Measurements from ENCODE around the gene AGTRAP. TPM values are rescaled to one million over a fixed set of nuclear protein-coding genes. Genes with fewer than 3 reads are reported as not detected.

Gene AGTRAP
- total RNA-seq, 1 donor from 2014 or later: 24.0 TPM

DNA sequence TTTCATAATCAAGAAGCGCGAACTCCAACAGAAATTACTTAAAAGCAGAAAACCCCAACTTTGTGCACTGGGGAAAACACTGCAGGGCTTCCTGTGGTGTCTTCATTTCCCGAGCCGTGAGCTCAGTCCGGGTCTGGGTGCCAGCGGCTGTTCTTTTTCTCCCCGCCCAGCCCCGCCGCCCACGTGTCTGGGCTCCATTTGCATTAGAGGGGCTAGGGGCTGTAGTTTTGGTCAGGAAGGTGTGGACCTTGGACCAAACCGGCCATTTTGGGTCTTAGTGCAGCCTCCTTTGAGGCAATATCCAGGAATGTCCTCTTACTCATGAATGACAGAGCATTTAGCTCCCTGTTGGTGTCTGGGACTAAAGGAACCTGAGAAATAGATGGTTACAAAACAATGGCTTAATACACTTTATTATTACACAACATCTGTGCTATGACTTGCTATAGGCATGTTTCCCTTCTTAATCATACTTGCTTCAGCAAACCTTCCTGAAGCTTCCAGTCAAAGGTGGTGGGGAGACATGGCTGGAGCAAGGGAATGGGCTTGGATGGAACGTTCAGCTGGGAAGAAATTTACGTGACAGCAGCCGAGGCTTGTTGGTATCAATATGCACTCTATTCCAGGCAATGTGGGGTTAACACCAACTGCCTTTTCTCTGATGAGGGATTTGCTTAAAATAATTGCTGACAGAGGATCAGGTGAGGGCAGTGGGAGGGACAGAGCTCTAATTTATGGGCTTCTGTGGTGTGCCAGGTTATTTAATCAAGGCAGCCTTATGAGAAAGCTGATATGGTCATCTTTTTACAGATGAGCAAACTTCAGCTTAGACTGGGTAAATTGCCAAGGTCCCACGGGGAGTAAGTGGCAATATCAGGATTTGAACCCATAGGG lies 1.1 kb downstream of the AGTRAP start:
- peak; percentile 64 for DNase-seq

DNA sequence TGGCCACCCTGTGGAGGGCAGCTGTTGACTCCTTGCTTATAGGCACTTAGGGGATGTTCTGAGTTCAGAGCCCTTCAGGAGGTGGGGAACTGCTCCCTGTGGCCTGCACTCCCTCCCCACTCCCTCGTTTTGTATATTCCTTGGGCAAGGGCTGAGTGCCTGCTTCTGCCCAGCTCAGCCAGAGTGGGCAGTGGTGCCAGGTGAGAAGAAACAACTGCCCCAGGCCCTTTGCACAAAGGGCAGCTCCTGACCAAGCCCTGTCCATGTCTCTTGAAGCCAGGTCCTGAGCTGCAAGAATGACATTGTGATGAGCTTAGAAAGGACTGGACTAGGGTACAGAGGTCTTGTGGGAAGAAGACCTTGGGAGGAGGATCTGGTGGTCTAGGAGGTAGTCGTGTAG lies 2.2 kb downstream of the AGTRAP start:
- no peak for DNase-seq

DNA sequence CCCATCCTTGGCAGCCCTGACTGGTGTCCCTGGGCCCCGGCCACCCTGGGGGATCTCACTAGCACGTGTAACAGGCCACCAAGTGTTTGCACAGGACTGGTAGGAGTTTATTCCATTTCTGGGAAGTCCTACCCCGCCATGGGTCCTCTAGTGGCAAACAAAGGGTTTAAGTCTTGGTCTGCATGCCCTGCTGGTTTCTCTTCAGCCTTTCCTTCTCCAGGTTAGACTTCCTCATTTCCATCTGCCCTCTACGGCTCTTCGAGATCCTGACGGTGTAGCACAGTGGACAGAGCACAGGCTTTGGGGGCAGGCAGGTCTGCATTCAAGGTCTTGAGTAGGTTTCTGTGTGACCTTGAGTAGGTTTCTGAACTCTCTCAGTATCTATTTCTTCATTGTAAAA lies 2.8 kb downstream of the AGTRAP start:
- DNase-seq: no peak

DNA sequence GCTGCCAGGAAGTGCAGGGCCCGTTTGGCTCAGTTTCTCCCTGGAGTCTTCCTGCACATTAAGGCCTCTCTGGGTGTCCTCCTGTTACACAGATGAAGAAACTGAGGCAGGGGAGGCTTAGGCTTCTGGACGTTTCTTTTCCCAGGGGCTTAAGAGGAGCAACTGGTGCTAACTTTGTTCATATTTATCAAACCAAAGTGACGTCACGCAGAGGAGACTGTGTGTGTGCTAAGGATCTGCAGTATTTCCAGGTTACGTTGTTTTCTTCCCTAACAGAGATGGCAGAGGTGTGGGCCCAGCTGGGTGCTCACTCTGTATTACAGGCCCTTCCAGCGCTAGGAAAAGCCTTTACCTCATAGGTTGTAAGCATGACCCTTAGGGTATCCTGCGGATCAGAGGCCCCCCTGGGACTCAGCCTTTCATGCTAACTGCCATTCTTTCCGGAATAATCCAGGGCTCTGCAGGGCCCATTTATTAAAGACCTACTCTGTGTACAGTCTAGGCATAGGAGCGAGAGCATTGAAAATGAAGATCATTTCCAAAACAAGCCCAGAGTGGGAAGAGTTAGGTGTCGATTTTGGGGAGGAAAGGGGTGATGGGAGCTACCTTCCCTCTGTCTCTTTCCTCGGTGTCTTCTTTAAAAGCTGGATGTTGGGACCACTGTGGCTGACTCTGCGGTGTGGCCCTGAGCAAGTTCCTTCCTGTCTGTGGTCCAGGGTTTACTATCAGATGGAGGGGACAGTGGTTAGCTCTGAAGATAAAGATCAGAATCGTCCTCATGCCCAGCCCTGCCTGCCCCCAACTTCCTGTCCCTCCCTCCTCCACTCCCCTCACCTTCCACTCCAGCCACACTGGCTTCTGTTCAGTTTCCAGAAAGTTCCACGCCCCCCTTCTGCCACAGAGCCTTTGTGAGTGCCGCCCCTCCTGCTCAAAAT lies 4.6 kb downstream of the AGTRAP start:
- no peak for DNase-seq

DNA sequence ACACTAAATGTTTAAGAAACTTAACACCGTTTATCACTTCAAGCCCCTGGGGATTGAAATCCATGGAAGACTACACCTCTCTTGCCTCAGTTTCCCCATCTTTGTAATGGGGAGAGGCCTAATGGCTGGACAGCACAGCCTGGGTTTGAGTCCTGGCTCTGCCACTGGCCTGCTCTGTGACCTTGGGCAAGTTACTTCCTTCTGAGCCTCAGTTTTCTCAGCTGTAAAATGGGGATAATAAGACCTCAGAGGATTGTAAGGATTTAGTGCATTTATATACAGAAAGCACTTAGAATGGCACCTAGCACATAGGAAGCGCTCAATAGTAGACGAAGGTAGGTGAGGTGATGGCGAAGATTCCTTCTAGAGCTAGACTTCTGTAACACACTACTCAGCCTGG lies 5.5 kb downstream of the AGTRAP start:
- DNase-seq: no peak

DNA sequence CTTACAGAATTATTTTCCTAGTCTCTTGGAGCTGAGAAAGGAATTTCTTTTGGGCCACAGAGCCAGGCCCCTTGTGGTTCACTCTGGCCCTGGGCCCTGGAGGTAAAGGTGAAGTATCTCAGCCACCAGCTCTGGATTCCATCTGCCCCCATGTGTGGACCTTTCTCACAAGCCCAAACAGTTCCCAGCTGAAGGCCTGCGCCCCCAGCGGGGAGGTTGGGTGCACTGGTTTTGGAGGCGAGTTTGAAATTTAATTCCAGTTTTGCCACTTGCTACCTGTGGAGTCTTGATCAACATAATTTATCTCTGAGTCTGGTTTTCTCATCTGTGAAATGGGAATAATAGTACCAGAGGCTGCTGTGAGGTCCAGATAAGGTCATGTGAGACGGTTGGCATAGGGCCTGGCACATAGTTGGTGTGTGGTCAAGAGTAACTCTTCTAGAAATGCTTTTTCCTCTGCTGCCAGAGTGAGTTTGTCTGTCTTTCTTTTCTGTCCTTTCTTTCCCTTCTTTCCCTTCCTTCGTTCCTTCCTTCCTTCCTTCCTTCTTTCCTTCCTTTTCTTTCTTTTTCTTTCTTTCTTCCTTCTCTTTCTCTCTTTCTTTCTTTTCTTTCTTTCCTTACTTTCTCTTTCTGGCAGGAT lies 6.1 kb downstream of the AGTRAP start:
- no peak for DNase-seq

DNA sequence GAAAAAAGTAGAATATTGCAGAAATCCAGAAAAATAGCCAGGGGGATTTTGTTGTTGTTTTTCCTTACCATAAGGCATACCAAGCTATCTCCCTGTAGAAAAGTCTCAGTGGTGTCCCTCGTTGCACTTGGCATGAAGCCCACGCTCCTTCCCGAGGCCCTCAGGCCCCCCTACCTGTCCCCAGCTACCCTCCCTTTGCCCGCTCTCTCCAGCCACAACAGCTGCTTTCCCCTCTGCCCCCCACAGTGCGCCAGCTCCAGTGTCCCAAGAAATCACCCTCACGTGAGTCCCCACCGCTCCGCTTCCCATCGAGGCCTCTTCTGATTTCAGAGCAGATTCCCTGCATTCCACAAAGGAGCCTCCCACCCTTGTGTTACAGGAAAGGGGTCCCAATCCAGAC lies 8.4 kb downstream of the AGTRAP start:
- no peak for DNase-seq

DNA sequence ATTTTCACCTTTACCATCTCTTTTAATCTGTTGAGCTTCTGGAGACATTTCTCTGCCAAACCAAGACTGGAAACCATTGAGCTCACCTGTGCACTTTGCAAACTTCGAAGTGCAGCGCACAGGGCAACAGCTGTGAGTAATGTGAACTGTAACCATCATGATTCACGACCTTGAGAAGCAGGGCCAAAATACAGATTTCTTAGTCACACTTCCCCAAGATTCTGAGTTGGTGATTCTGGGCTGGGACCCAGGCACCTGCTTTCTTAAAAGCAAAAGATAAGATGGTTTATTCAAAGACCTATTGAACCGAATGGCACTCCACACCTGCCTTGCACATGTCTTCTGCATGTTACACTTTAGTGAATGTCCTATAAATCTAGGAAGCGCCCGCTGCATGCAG lies 10.2 kb downstream of the AGTRAP start:
- DNase-seq: no peak

DNA sequence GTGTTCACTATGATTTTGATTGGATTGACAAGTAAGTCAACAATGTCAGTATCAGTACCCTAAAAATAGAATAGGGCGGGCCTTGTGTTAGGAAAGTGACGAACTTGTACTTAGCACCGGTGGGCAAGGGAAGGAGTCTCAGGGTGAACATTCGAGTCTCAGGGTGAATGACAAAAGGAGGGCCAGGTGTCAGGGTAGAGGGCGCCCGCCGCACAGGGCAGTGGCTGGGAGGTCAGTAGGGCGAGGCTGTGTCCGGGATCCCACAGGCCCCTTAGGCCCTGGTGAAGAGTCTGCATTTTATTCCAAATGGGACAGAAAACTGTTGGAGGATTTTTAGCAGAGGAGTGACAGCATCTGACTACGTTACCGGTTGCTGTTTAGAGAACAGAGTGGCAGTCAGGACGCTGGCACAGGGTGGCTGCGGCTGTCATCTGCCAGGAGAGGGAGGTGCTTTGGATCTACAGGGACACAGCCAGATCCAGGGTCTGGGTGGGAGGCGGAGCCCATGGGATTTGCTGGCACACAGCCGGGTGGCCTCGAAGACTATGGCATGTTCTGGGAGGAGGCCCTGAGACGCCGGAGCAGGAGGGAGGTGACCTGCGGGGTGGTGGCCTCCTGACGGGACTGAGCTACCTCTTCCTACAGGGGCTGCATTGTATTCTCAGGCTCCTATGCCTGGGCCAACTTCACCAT lies 11.0 kb downstream of the AGTRAP start:
- DNase-seq: no peak

DNA sequence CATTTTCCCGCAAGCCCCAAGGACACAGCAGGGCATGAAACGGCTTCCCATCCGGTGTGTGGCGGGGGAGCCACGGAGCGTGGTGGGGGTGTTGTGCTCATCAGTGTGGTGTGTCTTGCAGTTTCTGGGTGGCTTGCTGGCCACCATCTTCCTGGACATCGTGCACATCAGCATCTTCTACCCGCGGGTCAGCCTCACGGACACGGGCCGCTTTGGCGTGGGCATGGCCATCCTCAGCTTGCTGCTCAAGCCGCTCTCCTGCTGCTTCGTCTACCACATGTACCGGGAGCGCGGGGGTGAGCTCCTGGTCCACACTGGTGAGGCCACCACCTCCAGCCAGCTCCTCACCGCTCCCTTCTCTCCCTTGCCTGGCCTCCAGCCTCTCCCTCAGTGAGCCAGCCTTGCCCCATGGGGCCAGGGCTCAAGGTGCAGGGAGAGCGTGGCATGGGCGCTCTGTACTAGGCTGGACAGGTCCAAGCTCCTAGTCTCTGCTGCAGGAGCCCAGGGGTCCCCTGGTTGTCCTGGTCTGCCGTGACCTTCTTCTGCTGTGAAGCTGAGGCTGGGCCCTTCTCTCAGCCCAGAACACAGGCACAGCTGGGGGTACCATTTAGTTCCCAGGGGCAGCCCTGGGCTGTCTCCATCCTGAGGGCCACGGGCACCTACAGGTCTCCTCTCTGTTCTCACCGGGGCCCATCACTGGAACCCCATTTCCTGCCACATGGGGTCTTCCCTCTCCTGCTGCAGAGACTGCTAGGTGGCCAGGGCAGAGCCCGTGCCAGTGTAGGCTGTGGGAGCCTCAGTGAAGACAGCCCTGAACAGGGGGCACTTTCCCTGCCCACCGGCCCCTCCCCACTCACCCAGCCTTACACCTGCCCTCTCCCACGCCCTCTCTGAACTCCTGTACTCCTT lies 12.6 kb downstream of the AGTRAP start:
- DNase-seq: no peak

DNA sequence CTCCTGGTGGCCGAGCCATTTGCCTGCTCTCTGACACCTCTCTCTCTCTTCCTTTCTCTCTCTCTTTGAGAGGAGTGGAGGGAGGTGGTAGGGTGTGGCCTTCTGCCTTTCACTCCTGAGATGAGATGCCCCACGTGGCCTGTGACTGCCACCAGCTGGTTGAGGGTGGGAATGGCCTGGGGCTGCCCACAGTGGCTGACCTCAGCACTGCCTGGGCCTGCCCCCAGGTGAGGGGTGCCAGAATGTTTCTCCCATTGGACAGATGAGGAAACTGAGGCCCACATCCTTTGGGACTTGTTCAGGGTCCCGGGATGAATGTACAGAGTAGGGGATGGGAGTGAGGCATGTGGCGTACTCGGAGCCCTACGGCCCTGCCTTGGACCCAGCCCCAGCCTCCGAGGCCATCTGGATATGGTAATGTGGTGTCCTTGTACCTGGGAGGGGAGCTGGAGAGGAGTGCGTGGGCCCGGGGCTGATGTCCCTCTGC lies 13.3 kb downstream of the AGTRAP start:
- DNase-seq: no peak

DNA sequence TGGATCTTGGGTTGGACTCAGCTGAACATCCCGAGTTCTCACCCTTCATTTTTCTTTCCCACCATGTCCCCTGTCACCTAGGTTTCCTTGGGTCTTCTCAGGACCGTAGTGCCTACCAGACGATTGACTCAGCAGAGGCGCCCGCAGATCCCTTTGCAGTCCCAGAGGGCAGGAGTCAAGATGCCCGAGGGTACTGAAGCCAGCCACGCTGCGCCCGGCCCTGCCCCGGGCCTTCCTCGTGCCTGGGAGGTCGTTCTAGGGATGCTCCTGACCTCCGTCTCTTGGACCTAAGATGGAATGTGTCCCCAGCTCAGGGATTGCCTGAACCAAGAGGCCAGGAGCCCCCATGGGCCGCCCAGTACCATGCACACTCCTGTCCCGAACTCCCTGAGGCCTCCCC lies 14.1 kb downstream of the AGTRAP start:
- DNase-seq: no peak

DNA sequence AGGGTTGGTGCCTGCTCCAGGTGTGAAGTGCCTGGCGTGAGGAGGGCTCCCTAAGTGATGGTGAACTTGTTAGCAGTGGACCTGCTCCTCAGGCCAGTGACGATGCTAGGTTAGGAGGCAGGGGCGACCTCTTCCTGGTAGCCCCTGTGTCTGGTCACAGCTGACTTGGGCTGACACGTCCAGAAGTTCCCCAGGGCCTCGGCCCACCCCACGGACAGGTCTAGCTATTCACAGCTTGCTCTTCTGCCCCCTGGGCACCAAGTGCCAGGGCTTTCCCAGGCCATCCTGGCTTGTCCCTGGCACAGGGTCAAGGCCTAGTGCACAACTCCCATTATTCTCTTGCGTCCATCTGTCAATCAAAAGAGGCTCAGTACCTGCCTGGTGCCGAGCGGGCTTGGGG lies 15.2 kb downstream of the AGTRAP start:
- DNase-seq: no peak

DNA sequence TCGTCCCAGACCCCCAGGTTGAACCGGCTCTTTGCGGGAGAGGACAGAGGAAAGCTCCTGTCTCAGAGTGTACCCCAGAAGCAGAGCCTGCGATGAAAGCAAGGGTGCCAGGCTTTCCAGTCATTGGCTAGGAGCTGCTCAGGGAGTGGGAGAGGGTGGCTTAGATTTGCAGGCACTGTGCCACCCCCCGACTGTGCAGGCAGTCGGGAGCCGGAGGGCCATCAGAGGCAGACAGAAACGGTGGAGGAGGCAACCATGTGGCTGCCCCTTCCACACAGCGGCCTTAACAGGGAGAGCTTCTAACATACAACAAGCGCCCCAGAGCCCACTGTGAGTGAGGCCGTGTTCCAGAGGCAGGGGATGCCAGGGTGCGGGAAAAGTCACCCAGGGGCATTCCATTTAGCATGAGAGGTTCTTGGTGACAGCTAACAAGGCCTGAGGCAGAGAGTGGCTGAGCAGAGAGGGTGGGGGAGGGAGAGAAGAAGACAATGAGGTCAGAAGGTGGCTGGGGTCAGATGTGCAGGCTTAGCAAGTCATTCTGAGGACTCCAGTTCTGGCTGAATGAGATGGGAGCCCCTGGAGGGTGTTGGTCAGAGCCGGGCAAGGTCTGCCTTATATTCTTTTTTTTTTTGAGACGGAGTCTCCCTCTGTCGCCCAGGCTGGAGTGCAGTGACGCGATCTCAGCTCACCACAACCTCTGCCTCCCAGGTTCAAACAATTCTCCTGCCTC lies 16.6 kb downstream of the AGTRAP start:
- no peak for DNase-seq

DNA sequence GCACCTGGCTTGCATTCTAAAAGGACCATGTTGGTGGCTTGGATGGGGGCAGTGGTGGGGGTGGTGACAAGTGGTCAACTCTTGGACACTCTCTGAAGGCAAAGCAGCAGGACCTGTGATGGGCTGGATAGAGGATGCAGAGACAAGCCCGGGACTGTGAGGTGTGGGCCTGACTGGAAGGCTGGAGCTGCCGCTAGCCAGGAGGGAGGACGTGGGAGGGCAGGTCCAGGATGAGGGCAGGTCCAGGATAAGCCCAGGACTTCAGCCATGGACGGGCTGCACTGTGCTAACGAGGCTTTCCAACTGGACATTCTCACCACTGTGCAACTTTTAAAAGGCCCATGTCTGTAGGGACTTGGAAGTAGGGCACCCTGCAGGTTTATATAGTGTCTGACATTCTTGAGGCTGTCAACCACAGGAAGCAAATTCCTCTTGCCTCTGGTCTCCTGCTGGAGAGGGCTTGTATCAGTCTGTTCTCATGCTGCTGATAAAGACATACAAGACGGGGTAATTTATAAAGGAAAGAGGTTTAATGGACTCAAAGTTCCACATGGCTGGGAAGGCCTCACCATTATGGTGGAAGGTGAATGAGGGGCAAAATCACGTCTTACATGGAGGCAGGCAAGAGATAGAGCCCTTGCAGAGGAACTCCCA lies 17.7 kb downstream of the AGTRAP start:
- DNase-seq: no peak

DNA sequence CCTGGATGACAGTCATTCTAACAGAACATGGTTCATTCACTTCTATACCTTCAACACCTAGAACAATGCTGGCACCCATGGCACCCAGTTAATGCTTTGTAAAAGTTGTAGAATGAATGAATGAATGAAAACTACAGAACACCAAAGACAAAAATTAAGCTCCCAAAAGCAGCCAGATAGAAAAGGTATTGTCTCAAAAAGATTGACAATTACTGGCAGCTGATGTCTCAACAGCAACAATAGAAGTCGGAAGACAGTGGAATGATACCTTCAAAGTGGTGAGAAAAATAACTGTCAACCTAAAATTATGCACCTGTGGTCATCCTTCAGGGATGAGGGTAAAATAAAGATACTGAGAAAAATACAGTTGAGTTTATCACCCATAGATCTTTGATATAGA lies 21.1 kb downstream of the AGTRAP start:
- no peak for DNase-seq

DNA sequence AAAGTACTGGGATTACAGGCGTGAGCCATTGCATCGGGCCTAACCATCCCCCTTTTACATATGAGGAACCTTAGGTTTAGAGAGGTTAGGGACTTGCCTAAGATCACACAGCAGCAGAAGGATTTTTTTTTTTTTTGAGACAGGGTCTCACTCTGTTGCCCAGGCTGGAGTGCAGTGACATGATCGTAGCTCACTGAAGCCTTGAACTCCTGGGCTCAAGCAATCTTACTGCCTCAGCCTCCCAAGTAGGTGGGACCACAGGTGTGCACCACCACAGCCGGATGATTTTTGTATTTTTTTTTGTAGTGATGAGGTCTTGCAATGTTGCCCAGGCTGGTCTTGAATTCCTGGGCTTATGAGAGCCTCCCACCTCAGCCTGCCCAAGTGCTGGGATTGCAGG lies 23.9 kb downstream of the AGTRAP start:
- no peak for DNase-seq

DNA sequence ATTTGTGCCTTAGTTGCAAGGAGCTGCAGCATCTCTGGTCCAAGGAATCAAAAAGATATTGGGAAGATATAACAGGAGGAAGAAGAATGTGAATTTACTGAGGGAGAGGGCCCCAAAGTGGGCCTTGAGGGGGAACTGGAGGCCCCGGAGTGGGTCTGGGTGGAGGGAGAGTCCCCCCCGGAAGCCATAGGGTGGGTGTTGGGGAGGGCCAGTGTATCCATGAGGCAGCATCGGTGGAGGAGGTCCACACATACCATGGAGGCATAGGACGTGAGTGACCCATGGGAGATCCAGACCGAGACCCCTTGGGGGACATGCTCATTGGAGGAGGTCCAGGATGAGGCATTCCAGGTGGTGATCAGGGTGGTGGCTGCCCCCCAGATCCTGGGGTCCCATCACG lies 25.3 kb downstream of the AGTRAP start:
- DNase-seq: no peak

DNA sequence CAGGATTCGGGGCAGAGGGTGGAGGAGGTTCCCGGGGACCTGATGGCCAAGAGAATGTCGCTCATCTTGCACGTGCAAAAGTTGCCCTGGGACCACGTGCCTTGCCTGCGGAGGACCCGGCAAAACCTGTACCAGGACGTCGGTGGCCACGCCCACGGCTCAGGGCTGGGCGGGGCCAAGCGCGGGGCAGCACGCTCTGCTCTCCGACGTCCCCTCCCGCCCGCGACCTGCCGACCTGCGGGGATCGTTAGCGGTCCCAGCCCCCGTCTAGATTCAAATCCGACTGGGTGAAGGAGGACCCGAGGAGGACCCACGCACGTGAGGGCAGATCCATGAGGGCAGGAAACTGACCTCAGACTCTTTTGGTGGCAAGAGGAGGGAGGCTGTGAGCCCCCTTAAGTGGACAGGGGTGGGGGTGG lies 26.1 kb downstream of the AGTRAP start, which contains the start of gene C1orf167:
TSS of gene C1orf167 (plus strand) at position 206 of the 419 bp plus-strand sequence. CDS start 2,208 bp downstream, outside the sequence.
- DNase-seq: no peak
